OCI-LY3 (cell line): ENCODE data around the gene PAK5.

Experiments
- EZH2phosphoT487 ChIP-seq: fragments of 200-600 bp; shearing (Covaris generic); IDR thresholded peaks from 2 replicates; pipeline ENCODE4 v1.6.1; 2018; ENCODE audit warnings: antibody characterized with exemption, mixed run types, low read depth
- TF ChIP-seq, protein P1 (sequence below): fragments of 200-600, 300-600 bp; sonication (generic); IDR thresholded peaks from 2 replicates; pipeline ENCODE4 v1.5.1; 2014; ENCODE audit warnings: antibody characterized with exemption, low read length, low read depth

GRCh38 chr20:9550871-9551270 lies 288.0 kb downstream of the PAK5 start:
- TF ChIP-seq, protein P1, sequence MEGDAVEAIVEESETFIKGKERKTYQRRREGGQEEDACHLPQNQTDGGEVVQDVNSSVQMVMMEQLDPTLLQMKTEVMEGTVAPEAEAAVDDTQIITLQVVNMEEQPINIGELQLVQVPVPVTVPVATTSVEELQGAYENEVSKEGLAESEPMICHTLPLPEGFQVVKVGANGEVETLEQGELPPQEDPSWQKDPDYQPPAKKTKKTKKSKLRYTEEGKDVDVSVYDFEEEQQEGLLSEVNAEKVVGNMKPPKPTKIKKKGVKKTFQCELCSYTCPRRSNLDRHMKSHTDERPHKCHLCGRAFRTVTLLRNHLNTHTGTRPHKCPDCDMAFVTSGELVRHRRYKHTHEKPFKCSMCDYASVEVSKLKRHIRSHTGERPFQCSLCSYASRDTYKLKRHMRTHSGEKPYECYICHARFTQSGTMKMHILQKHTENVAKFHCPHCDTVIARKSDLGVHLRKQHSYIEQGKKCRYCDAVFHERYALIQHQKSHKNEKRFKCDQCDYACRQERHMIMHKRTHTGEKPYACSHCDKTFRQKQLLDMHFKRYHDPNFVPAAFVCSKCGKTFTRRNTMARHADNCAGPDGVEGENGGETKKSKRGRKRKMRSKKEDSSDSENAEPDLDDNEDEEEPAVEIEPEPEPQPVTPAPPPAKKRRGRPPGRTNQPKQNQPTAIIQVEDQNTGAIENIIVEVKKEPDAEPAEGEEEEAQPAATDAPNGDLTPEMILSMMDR: no peak
- no peak for TF ChIP-seq EZH2phosphoT487
